Measurements from ENCODE around the gene ACOX2. TPM values are rescaled to one million over a fixed set of nuclear protein-coding genes. Genes with fewer than 3 reads are reported as not detected.

Gene ACOX2
- total and polyA plus RNA-seq, 2 of the 13 experiments (the other 11 are each of a cell fraction or from before 2014, with no cell fraction given), result 42.6 to 98.5 TPM

GRCh38 chr3:58519668-58520402 lies 17.2 kb downstream of the ACOX2 start (continued):
- TF ChIP-seq PRDM15 (CRISPR knock-in tag; IDR thresholded peaks at IDR 0.05) (peak; percentile 16; the same call in 1 of the 2 replicates), DMAP1 (CRISPR knock-in tag; IDR thresholded peaks at IDR 0.05) (peak; percentile 42; the same call in 1 of the 2 replicates), GLMP (CRISPR knock-in tag; IDR thresholded peaks at IDR 0.05; ENCODE audit: borderline replicate concordance) (no peak), LBX2 (CRISPR knock-in tag; IDR thresholded peaks at IDR 0.05; ENCODE audit: borderline replicate concordance) (no peak), ZNF558 (CRISPR knock-in tag; IDR thresholded peaks at IDR 0.05; ENCODE audit: borderline replicate concordance) (0 out of 2 replicates have a peak, but pooled peaks have one; percentile 42), ZNF30 (CRISPR knock-in tag; IDR thresholded peaks at IDR 0.05) (no peak), ZNF343 (CRISPR knock-in tag; IDR thresholded peaks at IDR 0.05) (no peak), AHR (CRISPR knock-in tag; IDR thresholded peaks at IDR 0.05) (no peak), ZNF768 (CRISPR knock-in tag; IDR thresholded peaks at IDR 0.05) (peak; percentile 73), ZBTB3 (CRISPR knock-in tag; IDR thresholded peaks at IDR 0.05; ENCODE audit: borderline replicate concordance, low read depth) (no peak), ZFP1 (CRISPR knock-in tag; IDR thresholded peaks at IDR 0.05) (no peak), KDM1A (CRISPR knock-in tag; IDR thresholded peaks at IDR 0.05) (no peak), GABPB1 (CRISPR knock-in tag; IDR thresholded peaks at IDR 0.05) (no peak), KLF11 (CRISPR knock-in tag; IDR thresholded peaks at IDR 0.05) (no peak), NFYB (CRISPR knock-in tag; IDR thresholded peaks at IDR 0.05) (no peak), ZNF576 (CRISPR knock-in tag; IDR thresholded peaks at IDR 0.05) (no peak), MIXL1 (CRISPR knock-in tag; IDR thresholded peaks at IDR 0.05) (0 out of 2 replicates have a peak, but pooled peaks have one; percentile 46), MEIS1 (CRISPR knock-in tag; IDR thresholded peaks at IDR 0.05; ENCODE audit: borderline replicate concordance) (no peak), ZNF800 (CRISPR knock-in tag; IDR thresholded peaks at IDR 0.05) (no peak), PLSCR1 (CRISPR knock-in tag; IDR thresholded peaks at IDR 0.05; ENCODE audit: borderline replicate concordance) (0 out of 2 replicates have a peak, but pooled peaks have one; percentile 32), NR2C2 (CRISPR knock-in tag; IDR thresholded peaks at IDR 0.05; ENCODE audit: borderline replicate concordance) (peak; percentile 64), MEIS2 (CRISPR knock-in tag; IDR thresholded peaks at IDR 0.05) (no peak), ZNF235 (CRISPR knock-in tag; IDR thresholded peaks at IDR 0.05; ENCODE audit: borderline replicate concordance) (no peak)
